ENCODE measurements around the gene PGAP3.
A peak's percentile ranks its signal among the peaks of the same experiment; 100 is the strongest.
"Not testable (repeated sequence)": the region's sequence is repeated elsewhere in the genome, so short reads cannot be mapped to it uniquely, and the experiment has no call there.

The PGAP3 gene

GRCh38 chr17:39687546-39688474, at the start of gene PGAP3:
TSS of gene PGAP3 (minus strand) at chr17:39688057. CDS start at chr17:39688014, 43 bp downstream.
- DNase-seq: peak; percentile 87 to 89

GRCh38 chr17:39737206-39737759, 49.4 kb upstream of the PGAP3 start:
- DNase-seq: no peak

GRCh38 chr17:39736319-39737165, 48.7 kb upstream of the PGAP3 start:
- DNase-seq: no peak

GRCh38 chr17:39735882-39736281, 48.0 kb upstream of the PGAP3 start:
- DNase-seq: no peak

- DNase-seq: no peak
Observed at GRCh38 chr17:39732586-39732985, 44.7 kb upstream of the PGAP3 start.

GRCh38 chr17:39730095-39730921, 42.5 kb upstream of the PGAP3 start, which contains the start of gene MIEN1:
TSS of gene MIEN1 (minus strand) at chr17:39730532. CDS start at chr17:39730495, 37 bp downstream.
- DNase-seq: peak; percentile 89 to 93

- DNase-seq: no peak
Observed at GRCh38 chr17:39729280-39729851, 41.5 kb upstream of the PGAP3 start.

- no peak for DNase-seq
Observed at GRCh38 chr17:39727556-39727955, 39.7 kb upstream of the PGAP3 start.

- DNase-seq: no peak
Observed at GRCh38 chr17:39726617-39727016, 38.8 kb upstream of the PGAP3 start.

- DNase-seq: not testable (repeated sequence)
Observed at GRCh38 chr17:39725923-39726322, 38.1 kb upstream of the PGAP3 start.

- no peak for DNase-seq
Observed at GRCh38 chr17:39724731-39725130, 36.9 kb upstream of the PGAP3 start.

GRCh38 chr17:39722965-39723848, 35.4 kb upstream of the PGAP3 start:
- no peak for DNase-seq

GRCh38 chr17:39722104-39722503, 34.2 kb upstream of the PGAP3 start:
- DNase-seq: no peak

GRCh38 chr17:39719563-39720355, 31.9 kb upstream of the PGAP3 start:
- DNase-seq: no peak

GRCh38 chr17:39717660-39718059, 29.8 kb upstream of the PGAP3 start:
- no peak for DNase-seq

GRCh38 chr17:39716879-39717536, 29.2 kb upstream of the PGAP3 start:
- no peak for DNase-seq

- DNase-seq: no peak
Observed at GRCh38 chr17:39716073-39716818, 28.4 kb upstream of the PGAP3 start.

- no peak for DNase-seq
Observed at GRCh38 chr17:39715375-39716072, 27.7 kb upstream of the PGAP3 start.

All from CD4-positive, alpha-beta T cell treated with Interleukin-4 for 1 hour (primary cell).